Esophagus squamous epithelium (tissue), 4 donors: ENCODE results near the gene PHACTR1.

Experiments used
- CTCF ChIP-seq, 6 experiments: fragments of 450-650 bp in 4 of 6; fragments of 200-600 bp in 2 of 6; sonication (generic) in 2 of 6; IDR thresholded peaks; one replicate each; pipeline ENCODE4 v1.5.1; 2016 to 2019; ENCODE audit warnings: antibody characterized with exemption in 6 of 6, mild to moderate bottlenecking in 4 of 6, moderate library complexity in 4 of 6
- POLR2A ChIP-seq, 4 donors: fragments of 450-650 bp; IDR thresholded peaks; one replicate each; pipeline ENCODE4 v1.6.1; 2017; ENCODE audit warnings: antibody characterized with exemption in 4 of 4, mild to moderate bottlenecking in 4 of 4, moderate library complexity in 3 of 4

GRCh38 chr6:13015379-13015681, 298.8 kb downstream of the PHACTR1 start:
- TF ChIP-seq CTCF (IDR thresholded peaks at IDR 0.05), result no peak
- no peak for TF ChIP-seq POLR2A (IDR thresholded peaks at IDR 0.05)
